SK-N-SH (cell line): ENCODE measurements around the gene GLB1L3. TPM values are rescaled to one million over a fixed set of nuclear protein-coding genes. Genes with fewer than 3 reads are reported as not detected.

ENCODE experiments used
- CTCF ChIA-PET: fragments of 300-600, 350-600 bp; formaldehyde crosslinking; extraction: SDS; loops from one replicate; lab custom pipeline; 2021; lab: Yijun Ruan, JAX
- POLR2A ChIA-PET: fragments of 350-600 bp; sonication (Branson Sonifier 250); formaldehyde crosslinking; extraction: SDS; loops from one replicate; lab custom pipeline; 2020; ENCODE audit warnings: antibody characterized with exemption, inconsistent platforms; lab: Yijun Ruan, JAX
- DNase-seq: peaks from one replicate; pipeline ENCODE4 v3.0.0; 2012
- H2AFZ ChIP-seq: fragments of 200-600 bp; sonication (generic); 2 replicates; pipeline ENCODE4 v1.8.1; 2016; ENCODE audit warnings: antibody characterized with exemption, mild to moderate bottlenecking, low read depth
- H3F3A ChIP-seq: fragments of 200-600 bp; sonication (generic); replicated peaks from 2 replicates; pipeline ENCODE3; 2016; ENCODE audit warnings: antibody characterized with exemption, mild to moderate bottlenecking; ENCODE audit not compliant: insufficient read depth
- H3K27ac ChIP-seq, 2 experiments: fragments of 200-500 bp in 1 of 2; fragments of 200-600 bp in 1 of 2; sonication (Bioruptor generic) in 1 of 2; sonication (generic), shearing (Covaris generic) in 1 of 2; 2 replicates each; pipeline versions ENCODE4 v1.5.1 to v1.6.1; 2014 to 2016; ENCODE audit warnings: low read depth in 2 of 2, inconsistent platforms in 1 of 2, low read length in 1 of 2, mild to moderate bottlenecking in 1 of 2, mixed read lengths in 1 of 2
- H3K27me3 ChIP-seq: fragments of 200-600 bp; sonication (generic), shearing (Covaris generic); 2 replicates; pipeline ENCODE4 v1.6.1; 2016; ENCODE audit warnings: mixed run types; ENCODE audit not compliant: insufficient read depth
- H3K36me3 ChIP-seq, 2 experiments: fragments of 200-500 bp in 1 of 2; fragments of 200-600 bp in 1 of 2; sonication (Bioruptor generic) in 1 of 2; sonication (generic) in 1 of 2; replicated peaks in 1 of 2; 2 replicates each; pipeline versions ENCODE3 to v1.5.1; 2014 to 2016; ENCODE audit warnings: low read length in 1 of 2, mild to moderate bottlenecking in 1 of 2; ENCODE audit not compliant: insufficient read depth in 2 of 2, control insufficient read depth in 1 of 2
- H3K4me1 ChIP-seq, 2 experiments: fragments of 200-500 bp in 1 of 2; fragments of 200-600 bp in 1 of 2; sonication (Bioruptor generic) in 1 of 2; sonication (generic), shearing (Covaris generic) in 1 of 2; 2 replicates each; pipeline versions ENCODE4 v1.5.1 to v1.6.1; 2014 to 2016; ENCODE audit warnings: low read depth in 1 of 2, low read length in 1 of 2, mixed run types in 1 of 2; ENCODE audit not compliant: insufficient read depth in 2 of 2, control insufficient read depth in 1 of 2
- H3K4me2 ChIP-seq: fragments of 200-600 bp; sonication (generic), shearing (Covaris generic); 2 replicates; pipeline ENCODE4 v1.6.1; 2017; ENCODE audit warnings: mixed run types
- H3K4me3 ChIP-seq, 2 experiments: fragments of 200-500 bp in 1 of 2; fragments of 200-600 bp in 1 of 2; sonication (Bioruptor generic) in 1 of 2; sonication (generic), shearing (Covaris generic) in 1 of 2; 2 replicates each; pipeline versions ENCODE4 v1.5.1 to v1.8.1; 2014 to 2016; ENCODE audit warnings: low read depth in 2 of 2, inconsistent platforms in 1 of 2, low read length in 1 of 2, mild to moderate bottlenecking in 1 of 2, mixed read lengths in 1 of 2, moderate library complexity in 1 of 2
- H3K79me2 ChIP-seq: fragments of 200-600 bp; sonication (generic); 2 replicates; pipeline ENCODE4 v1.8.1; 2017; ENCODE audit warnings: mild to moderate bottlenecking; ENCODE audit not compliant: insufficient read depth
- H3K9ac ChIP-seq: fragments of 200-600 bp; sonication (generic); 2 replicates; pipeline ENCODE4 v1.6.1; 2017; ENCODE audit warnings: mixed run types
- H3K9me2 ChIP-seq: fragments of 200-600 bp; sonication (generic); 2 replicates; pipeline ENCODE4 v1.6.1; 2017; ENCODE audit warnings: mixed run types
- H3K9me3 ChIP-seq: fragments of 200-600 bp; sonication (generic); 2 replicates; pipeline ENCODE4 v1.6.1; 2017; ENCODE audit warnings: mixed run types, mild to moderate bottlenecking, moderate library complexity
- H4K20me1 ChIP-seq: fragments of 200-600 bp; sonication (generic); 2 replicates; pipeline ENCODE4 v1.6.1; 2017; ENCODE audit warnings: mild to moderate bottlenecking, mixed run types; ENCODE audit not compliant: insufficient read depth
- CHD2 ChIP-seq: fragments of 150-350 bp; IDR thresholded peaks from 2 replicates; pipeline ENCODE4 v1.6.1; 2018; ENCODE audit warnings: low read length; ENCODE audit not compliant: partially characterized antibody
- ELF1 ChIP-seq: IDR thresholded peaks from 2 replicates; pipeline ENCODE4 v1.4.0; 2012
- FOSL2 ChIP-seq: IDR thresholded peaks from 2 replicates; pipeline ENCODE4 v1.4.0; 2012; ENCODE audit warnings: low read depth, mild to moderate bottlenecking, moderate library complexity, borderline replicate concordance
- IRF3 ChIP-seq: fragments of 150-350 bp; IDR thresholded peaks from 2 replicates; pipeline ENCODE4 v1.6.1; 2016; ENCODE audit warnings: mild to moderate bottlenecking, low read depth, low read length
- JUND ChIP-seq: IDR thresholded peaks from 2 replicates; pipeline ENCODE4 v1.4.0; 2012
- MAX ChIP-seq: IDR thresholded peaks from 2 replicates; pipeline ENCODE4 v1.4.0; 2012; ENCODE audit warnings: low read depth
- MXI1 ChIP-seq: IDR thresholded peaks from 2 replicates; pipeline ENCODE4 v1.6.1; 2012; ENCODE audit warnings: mild to moderate bottlenecking, low read depth, low read length, improper control_type of control experiment
- NRF1 ChIP-seq: IDR thresholded peaks from 2 replicates; pipeline ENCODE4 v1.6.1; 2012; ENCODE audit warnings: low read depth, mild to moderate bottlenecking, low read length
- RAD21 ChIP-seq: IDR thresholded peaks from 2 replicates; pipeline ENCODE4 v1.6.1; 2012; ENCODE audit warnings: mild to moderate bottlenecking, low read length
- RCOR1 ChIP-seq: fragments of 150-350 bp; IDR thresholded peaks from 2 replicates; pipeline ENCODE4 v1.6.1; 2017; ENCODE audit warnings: antibody characterized with exemption, low read length
- SMC3 ChIP-seq: IDR thresholded peaks from 2 replicates; pipeline ENCODE4 v1.6.1; 2012; ENCODE audit warnings: low read depth, low read length, improper control_type of control experiment
- TAF1 ChIP-seq: IDR thresholded peaks from 2 replicates; pipeline ENCODE4 v1.6.1; 2012; ENCODE audit warnings: low read depth, mild to moderate bottlenecking, low read length, moderate library complexity, borderline replicate concordance
- TCF12 ChIP-seq: IDR thresholded peaks from 2 replicates; pipeline ENCODE4 v1.4.0; 2012
- TEAD4 ChIP-seq: IDR thresholded peaks from 2 replicates; pipeline ENCODE4 v1.4.0; 2012; ENCODE audit warnings: mild to moderate bottlenecking, borderline replicate concordance; ENCODE audit not compliant: insufficient read depth
- USF2 ChIP-seq: fragments of 150-350 bp; IDR thresholded peaks from 2 replicates; pipeline ENCODE4 v1.6.1; 2017; ENCODE audit warnings: antibody characterized with exemption, low read length, low read depth, borderline replicate concordance
- whole genome bisulfite sequencing: methylation state at CpG from one replicate; pipeline ENCODE4 v1.1.6; 2017; ENCODE audit warnings: low lambda C conversion rate; 5-methylcytosine and 5-hydroxymethylcytosine counted together
- polyA plus RNA-seq, 3 experiments: library from polyadenylated mRNA; depleted of rRNA; stranded (reverse); fragments of >200 nt; gene quantifications; 2 replicates each; pipeline ENCODE4 v1.2.3, GENCODE V29; 2012
- TF ChIP-seq, protein P1 (sequence below): fragments of 200-600 bp; sonication (generic); IDR thresholded peaks from 2 replicates; pipeline ENCODE4 v1.6.1; 2017; ENCODE audit warnings: antibody characterized with exemption, mild to moderate bottlenecking, moderate library complexity

The GLB1L3 gene
- polyA plus RNA-seq, 1 of the 3 experiments (the other 2 are of a cell fraction) = not detected

DNA sequence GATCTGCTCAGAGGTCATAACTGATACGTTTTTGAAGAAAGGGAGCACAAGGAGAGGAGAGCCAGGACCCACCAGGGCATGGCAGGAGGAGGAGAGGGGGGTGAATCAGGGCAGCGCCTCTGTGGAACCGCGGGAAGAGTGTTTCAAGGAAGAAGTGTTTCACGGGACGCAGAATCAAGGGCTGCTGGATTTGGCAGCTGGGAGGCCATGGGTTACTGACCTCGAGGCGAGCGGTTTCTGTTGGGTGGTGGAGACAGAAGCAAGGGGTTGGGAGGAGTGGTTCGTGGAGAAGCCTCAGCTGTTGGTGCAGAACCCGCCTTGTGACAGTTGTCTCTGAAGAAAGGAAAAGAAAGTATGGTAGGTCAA, 38.6 kb upstream of the GLB1L3 start:
- peaks cover 29 to 52% of the 10 kb centered on the region in 2 experiments for H3K36me3 ChIP-seq
- TF ChIP-seq RCOR1 = no peak
- TF ChIP-seq RAD21 = no peak
- no peak for TF ChIP-seq MAX
- no peak for TF ChIP-seq IRF3
- TF ChIP-seq TEAD4 = no peak
- TF ChIP-seq MXI1 = no peak
- TF ChIP-seq JUND = no peak
- TF ChIP-seq, protein P1, sequence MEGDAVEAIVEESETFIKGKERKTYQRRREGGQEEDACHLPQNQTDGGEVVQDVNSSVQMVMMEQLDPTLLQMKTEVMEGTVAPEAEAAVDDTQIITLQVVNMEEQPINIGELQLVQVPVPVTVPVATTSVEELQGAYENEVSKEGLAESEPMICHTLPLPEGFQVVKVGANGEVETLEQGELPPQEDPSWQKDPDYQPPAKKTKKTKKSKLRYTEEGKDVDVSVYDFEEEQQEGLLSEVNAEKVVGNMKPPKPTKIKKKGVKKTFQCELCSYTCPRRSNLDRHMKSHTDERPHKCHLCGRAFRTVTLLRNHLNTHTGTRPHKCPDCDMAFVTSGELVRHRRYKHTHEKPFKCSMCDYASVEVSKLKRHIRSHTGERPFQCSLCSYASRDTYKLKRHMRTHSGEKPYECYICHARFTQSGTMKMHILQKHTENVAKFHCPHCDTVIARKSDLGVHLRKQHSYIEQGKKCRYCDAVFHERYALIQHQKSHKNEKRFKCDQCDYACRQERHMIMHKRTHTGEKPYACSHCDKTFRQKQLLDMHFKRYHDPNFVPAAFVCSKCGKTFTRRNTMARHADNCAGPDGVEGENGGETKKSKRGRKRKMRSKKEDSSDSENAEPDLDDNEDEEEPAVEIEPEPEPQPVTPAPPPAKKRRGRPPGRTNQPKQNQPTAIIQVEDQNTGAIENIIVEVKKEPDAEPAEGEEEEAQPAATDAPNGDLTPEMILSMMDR = no peak
- TF ChIP-seq NRF1 = no peak
- no peaks in the 10 kb centered on the region for H3K27me3 ChIP-seq
- POLR2A ChIA-PET = no interaction called here
- H3K4me3 ChIP-seq = peak overlapping the region in 1 of 2 experiments; percentile 30; a peak in 1 of 4 replicates
- peak overlapping the region; percentile 2; the same call in 1 of the 2 replicates for H2AFZ ChIP-seq
- peaks cover 17% of the 10 kb centered on the region for H3F3A ChIP-seq
- peak overlapping the region; percentile 19 to 83; a peak in 3 of 4 replicates for H3K27ac ChIP-seq
- CTCF ChIA-PET = no interaction called here
- peaks cover 3 to 22% of the 10 kb centered on the region in 2 experiments; a peak in 3 of 4 replicates for H3K4me1 ChIP-seq
- no peak for DNase-seq
- peak overlapping the region; percentile 70 for H3K4me2 ChIP-seq
- H3K9ac ChIP-seq = peak overlapping the region; percentile 53; the same call in 1 of the 2 replicates
- H3K9me3 ChIP-seq = no peaks in the 10 kb centered on the region
- H3K79me2 ChIP-seq = peaks cover 34% of the 10 kb centered on the region
- no peaks in the 10 kb centered on the region for H3K9me2 ChIP-seq
- 56% methylated on average over 11 of the region's 11 CpGs for WGBS
- H4K20me1 ChIP-seq = no peaks in the 10 kb centered on the region

- WGBS = 95% methylated on average over 5 of the region's 5 CpGs
- H4K20me1 ChIP-seq = no peaks in the 10 kb centered on the region
- no peak overlapping the region for H3K4me2 ChIP-seq
- peaks cover 35 to 62% of the 10 kb centered on the region in 2 experiments for H3K36me3 ChIP-seq
- ChIA-PET CTCF (interaction anchor here (1.6 kb wide), 1 partner anchor 12 kb away, joined by 8 read pairs; no protein-coding TSS in a partner anchor), POLR2A (no interaction called here)
- no peak overlapping the region for H3K27ac ChIP-seq
- no peaks in the 10 kb centered on the region for H3K27me3 ChIP-seq
- peaks cover 21% of the 10 kb centered on the region; the same call in 1 of the 2 replicates for H3K79me2 ChIP-seq
- no peaks in the 10 kb centered on the region for H3K9me3 ChIP-seq
- DNase-seq = no peak
- H3F3A ChIP-seq = peaks cover 17% of the 10 kb centered on the region
- H3K4me3 ChIP-seq = no peak overlapping the region
- H2AFZ ChIP-seq = no peak overlapping the region
- H3K9ac ChIP-seq = no peak overlapping the region
- no peaks in the 10 kb centered on the region for H3K9me2 ChIP-seq
- peaks cover 3 to 13% of the 10 kb centered on the region in 2 experiments; a peak in 3 of 4 replicates for H3K4me1 ChIP-seq
- TF ChIP-seq TEAD4 (no peak), JUND (no peak), TAF1 (no peak), FOSL2 (no peak), TCF12 (no peak), ELF1 (no peak), USF2 (no peak), SMC3 (no peak), CHD2 (no peak), MXI1 (no peak), NRF1 (no peak)
These were observed 37.2 kb upstream of the GLB1L3 start for GRCh38 chr11:134238956-134239355.
